Measurements from ENCODE around the gene KLRF2.

Gene KLRF2

DNA sequence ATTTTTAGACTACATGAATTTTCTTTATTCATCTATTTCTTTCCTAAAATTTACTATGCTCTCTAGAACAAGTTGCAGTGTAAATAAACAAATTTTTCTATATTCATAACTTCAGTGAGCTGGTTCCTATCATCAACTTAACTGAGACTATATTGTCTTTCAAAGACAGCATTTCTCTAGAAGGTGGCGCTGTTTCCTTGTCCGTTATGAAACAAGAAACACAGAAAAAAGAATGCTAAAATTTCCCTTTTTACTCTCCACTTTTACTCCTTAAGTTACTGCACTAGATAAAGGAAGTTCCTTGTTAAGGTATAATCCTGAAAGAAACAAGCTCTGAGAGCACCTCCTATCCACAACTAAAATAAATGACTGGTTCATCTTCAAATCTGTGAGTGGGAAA, 59.1 kb downstream of the KLRF2 start:
- peak; percentile 22 for TF ChIP-seq CTCF (IDR thresholded peaks at IDR 0.05; ENCODE audit: low read depth, low read length, missing control alignments)
- no peak for DNase-seq (ENCODE audit: extremely low read depth, low read depth)
- H3K4me3 ChIP-seq (replicated peaks; ENCODE audit: low read depth, low read length): no peak overlapping the region

- no peak overlapping the region for H3K4me3 ChIP-seq (replicated peaks; ENCODE audit: low read depth, low read length)
- TF ChIP-seq CTCF (IDR thresholded peaks at IDR 0.05; ENCODE audit: low read depth, low read length, missing control alignments): no peak
- DNase-seq (ENCODE audit: extremely low read depth, low read depth): no peak
Observed at GRCh38 chr12:9941838-9942237, 60.5 kb downstream of the KLRF2 start.

- TF ChIP-seq CTCF (IDR thresholded peaks at IDR 0.05; ENCODE audit: low read depth, low read length, missing control alignments): no peak
- no peak overlapping the region for H3K4me3 ChIP-seq (replicated peaks; ENCODE audit: low read depth, low read length)
- DNase-seq (ENCODE audit: extremely low read depth, low read depth): no peak
Observed at GRCh38 chr12:9943240-9943639, 62.0 kb downstream of the KLRF2 start.

GRCh38 chr12:9944391-9944790, 63.1 kb downstream of the KLRF2 start:
- H3K4me3 ChIP-seq (replicated peaks; ENCODE audit: low read depth, low read length): no peak overlapping the region
- no peak for TF ChIP-seq CTCF (IDR thresholded peaks at IDR 0.05; ENCODE audit: low read depth, low read length, missing control alignments)
- DNase-seq (ENCODE audit: extremely low read depth, low read depth): no peak

Data from HFF-Myc (cell line).